Endothelial cell (in vitro differentiated cells): ENCODE measurements around the gene DAGLA. TPM values are rescaled to one million over a fixed set of nuclear protein-coding genes. Genes with fewer than 3 reads are reported as not detected.

Source experiments
- DNase-seq: peaks from one replicate; pipeline ENCODE4 v3.0.0; 2021; ENCODE audit warnings: low spot score
- H3K27ac Mint-ChIP-seq: one replicate; pipeline ENCODE4 v1.8.0; 2021; ENCODE audit warnings: mixed read lengths, inconsistent platforms; ENCODE audit not compliant: unreplicated experiment
- H3K27me3 Mint-ChIP-seq: one replicate; pipeline ENCODE4 v1.8.0; 2021; ENCODE audit warnings: mild to moderate bottlenecking, moderate library complexity, mixed read lengths, inconsistent platforms; ENCODE audit not compliant: unreplicated experiment
- H3K36me3 Mint-ChIP-seq: one replicate; pipeline ENCODE4 v1.8.0; 2021; ENCODE audit warnings: mild to moderate bottlenecking, low read depth, mixed read lengths, inconsistent platforms; ENCODE audit not compliant: unreplicated experiment
- H3K4me1 Mint-ChIP-seq: one replicate; pipeline ENCODE4 v1.8.0; 2021; ENCODE audit warnings: mild to moderate bottlenecking, mixed read lengths, inconsistent platforms; ENCODE audit not compliant: unreplicated experiment
- H3K4me3 Mint-ChIP-seq: one replicate; pipeline ENCODE4 v1.8.0; 2021; ENCODE audit warnings: mild to moderate bottlenecking, mixed read lengths, inconsistent platforms; ENCODE audit not compliant: unreplicated experiment
- H3K9me3 Mint-ChIP-seq: one replicate; pipeline ENCODE4 v1.8.0; 2021; ENCODE audit warnings: mixed read lengths, inconsistent platforms; ENCODE audit not compliant: unreplicated experiment
- CTCF ChIP-seq: fragments of 200-600 bp; sonication (generic); IDR thresholded peaks from one replicate; pipeline ENCODE4 v1.5.0; 2021; ENCODE audit warnings: antibody characterized with exemption; ENCODE audit not compliant: unreplicated experiment
- long read RNA-seq: library from polyadenylated mRNA; unstranded; transcript quantifications from one replicate; pipeline ENCODE4 v2.0.0, GENCODE V29; 2020; ENCODE audit not compliant: unreplicated experiment
- total RNA-seq: library from RNA; stranded (reverse); fragmentation: NEBNext Ultra II Directional; extraction: Animal tissue kit (Norgen Biotek cat#: 25700); gene quantifications from one replicate; pipeline ENCODE4 v1.2.1, GENCODE V29; 2021; ENCODE audit not compliant: unreplicated experiment

Gene DAGLA
- 3.2 TPM for total RNA-seq
- long read RNA-seq = 0 reads

- no peaks in the 10 kb centered on the region for H3K9me3 Mint-ChIP-seq
These were observed at the start of gene DAGLA for GRCh38 chr11:61679893-61680621. Gene DAGLA (plus strand): TSS chr11:61680391. CDS start chr11:61720156, 39,765 bp downstream.

GRCh38 chr11:61632096-61632495 lies 48.1 kb upstream of the DAGLA start:
- no peak overlapping the region for H3K27ac Mint-ChIP-seq
- no peak for TF ChIP-seq CTCF
- peaks cover 3% of the 10 kb centered on the region for H3K27me3 Mint-ChIP-seq
- no peak overlapping the region for H3K4me3 Mint-ChIP-seq
- H3K4me1 Mint-ChIP-seq = peaks cover 14% of the 10 kb centered on the region
- no peaks in the 10 kb centered on the region for H3K36me3 Mint-ChIP-seq
- no peak for DNase-seq
- H3K9me3 Mint-ChIP-seq = no peaks in the 10 kb centered on the region

More at GRCh38 chr11:61679893-61680621, at the start of gene DAGLA:
- Mint-ChIP-seq H3K36me3 (peaks cover 9% of the 10 kb centered on the region), H3K27ac (peak within 1 kb of the TSS; percentile 72), H3K4me3 (peak within 1 kb of the TSS; percentile 91), H3K4me1 (peaks cover 8% of the 10 kb centered on the region), H3K27me3 (peaks cover 6% of the 10 kb centered on the region)
- TF ChIP-seq CTCF = peak; percentile 99
- DNase-seq = peak; percentile 83

GRCh38 chr11:61635304-61635703 lies 44.9 kb upstream of the DAGLA start:
- H3K27ac Mint-ChIP-seq = no peak overlapping the region
- no peaks in the 10 kb centered on the region for H3K36me3 Mint-ChIP-seq
- H3K4me1 Mint-ChIP-seq = no peaks in the 10 kb centered on the region
- H3K4me3 Mint-ChIP-seq = no peak overlapping the region
- no peaks in the 10 kb centered on the region for H3K27me3 Mint-ChIP-seq
- no peak for TF ChIP-seq CTCF
- H3K9me3 Mint-ChIP-seq = no peaks in the 10 kb centered on the region
- no peak for DNase-seq

- no peak for DNase-seq
- H3K27ac Mint-ChIP-seq = no peak overlapping the region
- H3K4me3 Mint-ChIP-seq = no peak overlapping the region
- H3K4me1 Mint-ChIP-seq = no peaks in the 10 kb centered on the region
- no peaks in the 10 kb centered on the region for H3K36me3 Mint-ChIP-seq
- TF ChIP-seq CTCF = no peak
- H3K27me3 Mint-ChIP-seq = no peaks in the 10 kb centered on the region
- H3K9me3 Mint-ChIP-seq = no peaks in the 10 kb centered on the region
These were observed 44.4 kb upstream of the DAGLA start for GRCh38 chr11:61635787-61636186.

GRCh38 chr11:61636676-61637075 lies 43.5 kb upstream of the DAGLA start:
- Mint-ChIP-seq H3K9me3 (no peaks in the 10 kb centered on the region), H3K27ac (no peak overlapping the region), H3K36me3 (no peaks in the 10 kb centered on the region), H3K4me1 (no peaks in the 10 kb centered on the region), H3K4me3 (no peak overlapping the region), H3K27me3 (no peaks in the 10 kb centered on the region)
- DNase-seq = no peak
- no peak for TF ChIP-seq CTCF
